ENCODE results near the gene PTPRF.

GRCh38 chr1:43506233-43506632 lies 24.4 kb upstream of the PTPRF start:
- no peak for TF ChIP-seq CTCF (IDR thresholded peaks at IDR 0.05)
- no peak for TF ChIP-seq POLR2A (IDR thresholded peaks at IDR 0.05)
